MM.1S (cell line): Measurements from ENCODE around the gene E2F8.

Experiments
- CTCF ChIP-seq: fragments of 300-600 bp; sonication (generic); IDR thresholded peaks from 2 replicates; pipeline ENCODE4 v1.5.1; 2016; ENCODE audit warnings: antibody characterized with exemption, low read length, mixed read lengths
- EZH2 ChIP-seq: fragments of 300-600 bp; sonication (generic); optimal IDR thresholded peaks from 2 replicates; pipeline ENCODE3; 2017; ENCODE audit warnings: low read depth, mild to moderate bottlenecking, antibody characterized with exemption, low read length, mixed read lengths

DNA sequence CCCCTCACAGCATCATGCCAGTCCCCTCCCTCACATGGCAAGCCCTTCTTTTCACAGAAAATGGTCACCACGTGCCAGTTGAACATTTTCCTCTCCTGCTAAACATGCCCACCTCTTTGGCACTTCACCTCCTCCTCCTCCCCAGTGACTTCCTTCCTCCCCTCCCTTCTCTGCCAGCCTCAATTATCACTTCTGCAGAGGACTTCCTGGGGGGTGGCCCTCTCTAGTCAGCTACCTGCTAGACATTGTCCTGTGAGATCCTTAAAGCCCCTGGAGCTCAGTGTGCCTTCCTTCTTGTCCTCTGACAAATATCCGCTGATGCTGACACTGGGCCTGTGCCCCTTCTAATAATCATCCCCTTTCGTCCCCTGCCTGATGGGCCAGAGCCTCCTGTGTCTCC is 43.2 kb upstream of the E2F8 start:
- TF ChIP-seq CTCF (no peak), EZH2 (no peak)
